GM18867 (cell line): ENCODE measurements around the gene WWOX.

ENCODE experiments used
- ATAC-seq: cut with Tn5 transposase; IDR thresholded peaks from one replicate; pipeline ENCODE4 v1.9.1; 2021; ENCODE audit warnings: mild to moderate bottlenecking, moderate library complexity; ENCODE audit not compliant: unreplicated experiment

Gene WWOX

DNA sequence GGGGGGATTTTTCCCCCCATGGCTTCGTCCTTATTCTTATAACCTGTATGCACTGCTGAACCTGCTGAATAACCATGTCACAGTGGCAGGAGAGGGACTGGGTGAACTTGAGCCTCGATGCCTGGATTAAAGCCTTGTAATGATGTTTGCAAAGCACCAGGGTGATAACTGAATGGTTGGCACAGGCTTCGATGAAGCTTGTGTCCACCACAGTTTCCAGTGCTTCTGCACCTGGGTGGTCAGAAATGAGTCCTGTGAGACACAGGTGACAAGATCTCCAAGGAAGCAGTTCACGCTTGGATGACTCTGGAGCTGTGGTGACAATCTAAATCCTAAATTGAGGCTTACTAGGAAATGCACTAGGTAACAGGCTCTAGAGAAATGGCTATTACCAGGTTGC is 771.8 kb downstream of the WWOX start:
- no peak for ATAC-seq

DNA sequence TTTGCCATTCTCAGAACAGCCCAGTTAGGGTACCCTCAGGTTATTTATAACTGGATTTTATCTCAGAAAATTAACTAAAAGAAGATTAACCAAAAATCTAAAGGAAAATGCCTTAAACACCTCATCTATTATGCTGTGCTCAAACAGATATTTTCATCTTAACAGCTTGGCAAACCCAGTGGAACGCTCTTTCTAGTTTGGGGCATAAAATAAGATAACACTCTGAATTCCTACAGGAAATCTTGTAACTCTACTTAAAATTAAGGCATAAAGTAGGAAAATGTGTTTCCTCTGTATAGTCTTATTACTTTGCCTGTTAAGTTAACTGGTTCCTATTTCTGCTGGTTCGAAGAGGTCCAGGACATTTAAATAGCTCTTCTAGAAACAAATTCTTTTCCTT is 777.2 kb downstream of the WWOX start:
- no peak for ATAC-seq

DNA sequence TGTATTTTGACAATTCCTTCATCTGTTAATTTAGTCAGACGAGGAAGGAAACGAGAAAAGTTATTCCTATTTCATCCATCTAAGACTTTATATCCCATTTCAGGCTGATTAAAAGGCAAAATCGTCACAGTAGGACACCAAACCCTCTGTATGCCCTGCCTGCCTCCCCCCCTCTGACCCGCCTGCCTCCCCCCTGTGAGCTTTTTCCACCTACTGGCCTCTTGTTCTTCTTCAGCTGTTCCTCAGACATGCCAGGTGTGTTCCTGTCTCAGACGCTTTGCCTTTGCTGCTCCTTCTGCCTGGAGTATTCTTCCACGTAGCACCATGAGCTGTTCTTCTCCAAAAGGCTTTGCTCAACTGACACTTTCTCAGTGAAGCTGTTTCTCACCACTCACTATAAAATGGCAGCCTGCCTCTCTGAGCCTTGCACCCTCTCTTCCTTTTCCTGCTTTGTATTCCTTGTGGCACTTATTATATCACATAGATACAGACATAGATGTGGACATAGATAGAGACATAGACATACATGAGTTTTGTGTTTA is 777.7 kb downstream of the WWOX start:
- no peak for ATAC-seq

DNA sequence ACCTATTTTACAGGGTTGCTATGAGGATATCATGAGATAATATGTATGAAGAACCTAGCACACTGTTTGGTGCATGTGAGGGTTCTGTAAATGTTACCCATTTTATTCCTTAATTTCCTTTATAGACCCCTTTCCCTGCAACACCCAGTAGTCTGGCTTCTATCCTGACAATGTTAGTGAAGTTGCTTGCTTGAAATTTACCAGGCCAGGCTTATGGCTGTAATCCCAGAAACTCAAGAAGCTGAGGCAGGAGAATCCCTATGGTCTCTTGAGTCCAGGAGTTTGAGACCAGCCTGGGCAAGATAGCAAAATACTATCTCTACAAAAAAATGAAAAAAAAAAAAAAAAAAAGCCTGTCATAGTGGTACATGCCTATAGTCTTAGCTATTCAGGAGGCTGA is 779.1 kb downstream of the WWOX start:
- no peak for ATAC-seq

DNA sequence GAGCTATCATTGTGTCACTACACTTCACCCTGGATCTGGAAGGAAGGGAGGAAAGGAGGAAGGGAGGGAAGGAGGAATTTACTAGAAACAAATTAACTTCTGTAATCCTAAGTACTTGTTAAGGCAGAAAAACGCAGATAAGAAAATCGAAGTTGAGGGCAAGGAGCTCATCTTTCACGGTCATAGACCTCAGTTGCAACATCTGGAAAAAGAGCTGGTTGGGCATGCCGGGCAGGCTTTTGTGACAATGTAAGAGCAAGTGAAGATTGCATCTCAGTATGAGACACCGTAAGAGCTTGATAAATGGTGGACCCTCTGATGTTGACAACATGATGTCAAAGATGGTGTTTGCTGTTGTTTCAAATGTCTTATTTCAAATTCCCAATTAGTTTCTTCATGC is 779.6 kb downstream of the WWOX start:
- no peak for ATAC-seq

DNA sequence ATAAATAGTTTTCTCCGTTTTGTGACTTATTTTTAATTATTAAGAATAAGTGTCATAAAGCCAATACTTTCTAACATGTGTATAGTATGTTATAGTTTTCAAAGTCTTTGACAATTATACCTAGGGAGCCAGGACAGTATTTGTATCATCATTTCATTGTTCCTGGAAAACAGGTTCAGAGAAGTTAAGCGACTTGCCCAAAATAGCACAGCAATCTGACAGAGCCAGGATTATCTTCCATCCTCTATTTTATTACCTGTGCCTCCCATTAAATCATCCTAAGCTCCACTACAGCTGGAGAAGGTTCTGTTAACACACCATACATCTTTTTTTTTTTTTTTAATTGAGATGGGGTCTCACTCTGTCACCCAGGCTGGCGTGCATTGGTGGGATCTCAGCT is 782.7 kb downstream of the WWOX start:
- no peak for ATAC-seq

DNA sequence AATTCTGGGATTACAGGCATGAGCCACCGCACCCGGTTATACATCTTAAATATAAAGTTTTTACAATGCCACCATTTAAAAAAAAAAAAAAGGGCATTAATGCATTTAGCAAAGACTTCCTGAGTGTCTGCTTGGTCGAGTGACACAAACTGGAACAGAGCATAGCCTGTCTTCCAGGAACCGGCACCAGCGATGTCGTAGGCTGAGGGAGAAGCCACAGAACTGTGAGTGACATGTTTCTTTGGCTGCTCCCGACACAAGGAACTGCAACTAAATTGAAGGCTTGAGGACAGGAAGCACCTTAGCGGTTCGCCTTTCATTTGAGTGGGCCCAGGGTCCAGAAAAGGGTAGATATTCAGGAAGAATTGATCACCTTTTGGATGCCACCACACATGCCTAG is 783.3 kb downstream of the WWOX start:
- no peak for ATAC-seq

DNA sequence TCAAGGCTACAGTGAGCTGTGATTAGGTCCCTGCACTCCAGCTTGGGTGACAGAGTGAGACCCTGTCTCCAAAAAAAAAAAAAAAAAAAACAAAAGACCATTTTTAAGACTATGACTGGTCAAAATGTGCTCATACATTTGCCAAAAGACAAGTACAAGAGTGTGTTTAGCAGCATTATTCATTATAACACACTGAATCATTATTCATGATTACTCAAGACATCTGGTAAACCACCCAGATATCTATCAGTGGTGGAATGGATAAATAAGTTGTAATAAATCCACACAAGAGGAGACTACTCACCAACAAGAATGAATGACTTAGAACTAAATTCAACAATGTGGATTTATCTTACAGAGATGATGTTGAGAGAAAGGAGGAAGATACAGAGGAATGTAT is 784.8 kb downstream of the WWOX start:
- ATAC-seq = no peak

DNA sequence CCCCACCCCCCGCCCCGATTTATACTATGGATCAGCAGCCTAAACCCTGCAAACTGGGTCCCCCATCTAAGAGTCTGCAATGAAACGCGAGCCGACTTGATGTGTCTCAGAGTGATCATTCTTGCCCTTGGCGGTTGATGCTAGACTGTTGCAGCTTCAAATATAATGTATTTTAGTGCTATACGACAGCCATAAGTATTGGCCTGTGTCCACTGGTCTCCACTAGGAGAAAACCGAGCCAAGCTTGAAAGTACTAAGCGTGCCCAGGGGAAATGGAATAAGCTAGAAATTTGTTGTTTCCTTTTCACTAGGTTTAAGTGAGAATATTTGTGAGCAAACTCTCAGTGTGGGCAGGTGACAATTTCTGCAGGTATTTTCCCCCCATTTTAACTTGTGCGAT is 789.9 kb downstream of the WWOX start:
- no peak for ATAC-seq

DNA sequence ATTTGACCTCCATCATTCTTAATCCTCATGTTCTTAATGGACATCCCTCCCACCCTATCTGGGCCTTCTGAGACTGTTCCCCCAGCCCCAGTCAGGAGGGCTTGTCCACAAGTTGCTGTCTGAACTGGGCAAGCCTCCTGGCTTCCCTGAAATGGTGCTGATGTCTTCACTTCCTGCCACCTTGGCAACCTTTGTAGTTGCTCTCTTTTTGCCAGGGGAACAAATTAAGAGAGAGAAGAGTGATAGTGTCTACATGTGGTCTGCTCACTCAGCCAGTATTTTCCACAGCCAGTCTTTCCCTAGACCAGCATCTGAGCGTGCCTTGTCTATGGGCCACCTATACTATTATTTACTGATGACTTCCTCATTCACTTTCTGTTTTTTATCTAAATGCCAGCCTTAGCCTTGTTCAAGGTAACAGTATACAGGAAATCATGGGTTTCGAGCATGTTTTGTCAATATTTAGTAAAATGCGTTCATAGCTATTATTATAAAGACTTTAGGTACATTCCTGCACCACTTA is 791.0 kb downstream of the WWOX start:
- no peak for ATAC-seq

DNA sequence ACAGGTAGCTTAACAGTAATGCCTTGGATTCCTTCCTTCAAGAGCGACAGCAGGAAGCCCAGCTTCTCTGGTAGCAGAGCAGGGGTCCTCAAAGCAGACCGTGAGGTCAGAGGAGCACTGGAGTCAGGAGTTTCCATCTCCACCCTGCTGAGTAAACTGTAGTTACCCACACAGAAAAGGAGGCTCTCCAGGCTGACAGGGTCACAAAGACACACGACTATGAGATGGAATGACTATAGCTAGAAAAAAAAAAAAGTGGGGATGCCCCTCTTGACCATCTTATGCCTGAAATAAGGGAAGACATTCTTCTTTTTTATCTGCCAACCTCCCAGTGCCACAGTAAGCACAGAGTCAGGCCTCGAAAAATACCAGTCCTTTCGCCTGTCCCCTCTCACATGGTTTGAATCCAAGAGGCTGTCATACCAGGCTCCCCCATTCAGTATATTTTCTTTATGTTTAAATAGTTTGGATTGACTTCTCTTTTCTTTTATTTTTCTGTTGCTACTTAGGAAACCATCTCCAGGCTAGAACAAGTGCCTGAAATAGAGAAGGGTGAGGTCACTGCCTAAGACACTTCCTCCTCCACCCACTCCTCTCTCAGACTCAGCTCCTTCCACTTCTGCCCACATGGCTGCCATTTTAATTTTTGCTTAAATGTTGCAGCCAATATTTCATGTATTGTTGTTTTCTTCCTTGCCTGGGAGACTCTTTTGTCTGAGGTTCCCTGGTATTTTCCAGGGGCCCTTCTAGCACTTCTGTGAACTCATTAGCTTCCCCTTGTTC is 793.7 kb downstream of the WWOX start:
- no peak for ATAC-seq

DNA sequence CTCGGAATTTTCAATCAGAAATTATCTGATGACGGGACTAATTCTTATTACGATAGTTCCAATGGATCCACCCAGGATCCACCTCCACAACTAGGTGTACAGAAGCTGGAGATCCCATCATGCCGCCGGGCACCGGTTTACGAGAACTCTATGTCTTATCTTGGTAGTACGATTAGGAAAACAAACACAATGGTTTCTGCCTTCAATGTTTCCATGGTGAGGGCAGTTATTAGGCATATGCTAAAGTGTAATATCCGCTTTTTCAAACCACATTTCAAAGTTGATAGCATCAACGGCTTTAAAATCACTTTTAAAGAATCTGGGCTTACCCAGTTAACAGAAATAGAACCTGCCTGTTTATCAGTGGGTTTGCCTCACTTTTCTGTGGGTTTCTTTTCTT is 795.4 kb downstream of the WWOX start:
- ATAC-seq = no peak

DNA sequence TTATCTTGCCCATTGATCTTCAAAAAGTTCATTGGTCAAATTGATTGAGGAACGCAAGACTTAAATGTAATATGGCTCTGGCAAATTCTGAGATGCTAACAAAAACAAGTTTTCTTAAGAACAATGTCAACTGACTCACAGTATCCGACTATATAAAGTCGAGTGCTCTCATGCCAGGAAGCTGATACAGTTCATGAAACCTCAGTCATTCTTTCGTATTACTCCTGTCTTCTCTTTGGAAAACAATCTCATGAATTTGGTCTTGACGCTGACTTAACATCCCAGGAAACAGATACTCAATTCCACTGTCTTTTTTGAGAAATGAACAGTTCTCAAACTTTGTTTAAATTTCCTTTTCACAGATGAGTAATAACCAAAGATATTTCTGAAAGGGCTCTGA is 796.2 kb downstream of the WWOX start:
- no peak for ATAC-seq

DNA sequence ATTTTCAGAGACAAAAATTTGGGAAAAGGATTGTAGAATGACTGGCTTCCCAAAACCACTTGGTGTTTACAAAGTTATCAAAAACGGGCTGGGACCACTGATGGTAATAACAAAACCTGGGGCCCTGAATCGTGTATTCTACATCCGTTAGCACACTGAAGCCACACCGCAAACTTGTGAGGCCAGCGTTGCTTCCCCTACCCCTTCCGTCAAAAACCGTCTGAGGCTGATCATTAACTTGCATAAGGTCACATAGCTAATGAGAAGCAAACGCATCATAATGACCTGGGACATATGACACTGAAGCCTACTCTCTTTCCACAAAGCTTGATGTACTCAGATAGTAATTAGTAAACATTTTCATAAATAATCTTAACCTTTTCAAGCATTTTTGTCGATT is 796.8 kb downstream of the WWOX start:
- no peak for ATAC-seq

DNA sequence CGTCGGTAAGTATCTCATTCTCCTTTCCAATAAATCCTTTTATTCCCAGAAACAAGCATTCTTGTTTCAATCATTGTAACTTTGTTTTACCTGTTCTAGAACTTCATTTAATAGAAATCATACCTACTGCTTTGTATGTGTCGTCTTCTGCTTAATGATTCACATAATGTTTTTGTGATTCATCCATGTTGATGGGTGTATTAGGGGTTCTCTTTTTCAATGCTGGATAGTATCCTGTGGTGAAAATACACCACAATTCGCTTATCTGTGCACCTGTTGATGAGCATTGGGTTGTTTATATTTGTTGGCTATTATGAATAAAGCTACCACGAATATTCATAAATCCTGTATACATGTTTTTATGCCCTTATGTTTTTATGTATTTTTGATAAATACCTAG is 797.8 kb downstream of the WWOX start:
- no peak for ATAC-seq

DNA sequence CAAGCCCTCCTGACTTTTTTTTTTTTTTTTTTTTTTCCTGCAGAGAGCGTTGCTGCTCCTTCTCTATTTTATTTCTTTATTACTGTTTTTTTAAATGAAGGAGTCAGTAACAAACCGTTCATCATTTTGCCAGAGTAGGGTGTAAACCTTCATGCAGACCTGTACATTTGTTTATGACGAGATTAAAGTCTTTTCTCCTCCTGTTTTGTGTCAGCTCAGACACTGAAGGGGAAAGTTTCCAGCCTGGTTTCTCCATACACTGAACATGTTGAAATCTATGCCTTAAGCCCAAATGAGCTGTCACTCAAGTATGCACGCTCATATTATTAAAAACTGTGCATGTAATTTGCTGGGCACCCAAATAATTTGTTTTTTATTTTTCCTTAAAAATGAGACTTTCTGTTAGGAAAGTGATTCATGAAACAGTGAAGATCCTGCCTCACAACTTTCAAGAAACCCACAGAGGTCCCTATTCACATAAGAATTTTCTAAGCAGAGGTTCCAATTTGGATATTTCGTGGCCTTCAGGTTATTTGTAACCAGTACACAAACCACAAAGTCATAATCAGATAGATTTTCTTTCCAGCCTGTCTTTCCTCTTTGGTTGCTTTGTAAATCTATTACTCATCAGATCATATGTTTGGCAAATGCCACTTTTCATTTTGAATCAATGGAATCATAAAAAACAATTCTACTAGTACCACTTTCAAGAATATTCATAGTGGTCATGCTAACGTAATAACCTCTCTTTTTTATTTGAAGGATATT is 800.8 kb downstream of the WWOX start:
- no peak for ATAC-seq

DNA sequence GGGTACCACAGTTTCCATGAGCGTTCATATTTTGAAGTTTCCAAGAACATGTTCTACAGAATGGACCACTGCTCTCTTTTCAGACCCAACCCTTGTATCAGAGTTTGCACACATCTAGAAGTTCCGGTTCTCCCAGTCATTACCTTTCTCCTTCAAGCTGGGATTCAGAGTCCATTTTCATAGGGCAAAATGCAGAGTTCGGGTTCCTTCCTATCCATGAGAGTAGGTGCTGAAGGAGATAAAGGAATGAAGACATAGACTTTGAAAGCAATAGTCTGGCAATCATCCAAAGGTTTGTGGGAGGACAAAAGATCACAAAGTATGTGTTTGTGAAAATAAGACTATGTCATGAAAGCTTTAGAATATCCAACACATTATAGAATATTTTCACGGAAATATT is 801.5 kb downstream of the WWOX start:
- no peak for ATAC-seq

DNA sequence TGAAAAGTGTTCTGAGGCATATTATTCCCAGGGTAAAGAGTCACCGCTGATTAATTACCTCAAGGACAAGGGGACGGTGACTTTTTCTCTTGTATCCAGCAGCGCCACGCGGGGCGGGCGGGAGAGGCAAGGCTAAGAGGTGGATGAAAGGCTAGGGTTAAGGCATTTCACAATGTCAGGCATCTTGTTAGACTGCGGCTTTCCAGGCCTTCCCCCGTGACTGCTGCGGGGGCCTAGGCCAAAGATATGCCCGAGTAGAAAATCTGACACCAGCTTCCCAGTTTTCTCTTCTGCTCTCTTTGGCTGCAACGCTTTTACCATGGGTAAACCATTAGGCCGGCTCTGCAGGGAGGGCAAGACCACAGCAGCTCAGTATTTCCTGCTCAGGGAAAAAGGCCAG is 802.9 kb downstream of the WWOX start:
- ATAC-seq = no peak

DNA sequence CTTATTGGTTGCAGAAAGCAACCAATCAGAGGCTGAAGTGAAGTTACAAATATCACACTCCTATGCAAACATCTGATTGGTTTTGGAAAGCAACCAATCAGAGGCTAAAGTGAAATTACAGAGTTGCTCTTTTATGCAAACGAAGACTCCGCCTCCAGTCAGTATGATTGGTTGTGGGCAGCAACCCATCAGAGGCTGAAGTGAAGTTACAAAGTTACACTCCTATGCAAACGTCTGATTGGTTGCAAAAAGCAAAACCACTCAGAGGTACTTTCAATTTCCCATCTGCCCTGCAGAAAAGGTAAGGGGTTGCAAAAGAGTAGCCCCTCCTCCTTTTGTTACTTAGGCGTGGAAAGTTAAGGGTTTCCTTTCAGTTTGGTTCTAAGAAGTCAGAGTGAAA is 803.8 kb downstream of the WWOX start:
- no peak for ATAC-seq

DNA sequence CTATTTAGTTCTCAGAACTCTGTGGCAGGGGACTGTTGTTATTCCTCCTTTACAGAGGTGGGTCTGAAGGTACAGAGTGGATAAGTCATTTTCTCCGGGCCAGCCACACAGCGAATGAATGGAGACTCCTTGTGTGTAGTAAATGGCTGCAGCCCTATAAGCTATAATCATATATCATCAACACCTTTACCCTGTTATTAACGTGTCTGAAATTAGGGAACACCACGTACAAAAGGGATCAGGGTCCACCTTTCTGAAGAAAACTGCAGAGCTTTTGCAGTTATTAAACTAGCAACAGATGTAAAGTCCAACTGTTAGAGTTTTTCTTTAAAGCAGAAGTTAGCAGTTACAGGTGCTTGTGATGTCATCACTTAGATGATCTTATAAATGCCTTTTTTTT is 804.4 kb downstream of the WWOX start:
- ATAC-seq = no peak

DNA sequence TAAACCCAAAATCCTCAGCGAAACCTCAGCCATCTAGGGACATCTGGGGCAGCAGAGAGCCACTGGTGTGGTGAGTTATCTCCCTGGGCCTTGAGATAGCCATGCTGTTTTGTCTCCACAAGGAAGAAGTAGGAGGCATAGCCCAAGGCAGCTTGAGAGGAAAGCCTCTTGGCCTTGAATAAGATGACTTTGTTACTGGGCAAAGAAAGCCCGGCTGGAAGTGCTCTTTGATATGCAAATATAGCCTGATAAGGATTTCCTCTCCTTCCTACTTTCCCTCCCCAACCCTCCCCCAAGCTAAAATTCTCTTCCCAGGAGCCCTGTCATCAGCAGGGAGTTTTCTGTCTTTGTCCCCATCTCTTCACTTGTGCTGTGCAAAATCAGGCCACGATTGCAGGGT is 806.7 kb downstream of the WWOX start:
- ATAC-seq = no peak

DNA sequence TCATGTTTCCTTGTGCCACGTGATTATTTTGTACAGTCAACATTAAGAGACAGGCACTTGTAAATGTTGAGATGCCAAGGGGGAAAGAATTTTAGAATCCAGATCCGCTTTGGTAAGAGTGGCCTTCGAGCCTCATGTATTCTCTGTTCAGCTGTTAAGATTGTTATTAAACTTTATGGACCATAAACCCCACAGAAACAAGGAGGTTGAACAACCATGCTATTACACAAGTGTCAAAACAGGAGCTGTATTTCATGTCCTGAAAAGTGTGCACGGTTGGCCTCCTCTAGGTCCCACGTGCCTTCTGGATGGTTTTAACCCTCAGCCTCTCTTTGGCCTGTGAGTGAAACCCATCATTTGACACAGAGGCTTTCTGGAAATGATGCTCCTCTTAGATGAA is 809.8 kb downstream of the WWOX start:
- no peak for ATAC-seq
